GM18858 (cell line): ENCODE data around the gene IL17REL.

Experiments
- ATAC-seq: cut with Tn5 transposase; IDR thresholded peaks from one replicate; pipeline ENCODE4 v1.9.1; 2021; ENCODE audit not compliant: unreplicated experiment

The IL17REL gene

GRCh38 chr22:49969751-49970527 lies 42.6 kb downstream of the IL17REL start:
- ATAC-seq = no peak

- ATAC-seq = no peak
Measured at GRCh38 chr22:49968831-49969661, 43.5 kb downstream of the IL17REL start.

- no peak for ATAC-seq
Measured at GRCh38 chr22:49968313-49968830, 44.2 kb downstream of the IL17REL start.

GRCh38 chr22:49967706-49968208 lies 44.8 kb downstream of the IL17REL start:
- no peak for ATAC-seq

GRCh38 chr22:49966774-49967705 lies 45.5 kb downstream of the IL17REL start:
- no peak for ATAC-seq

- no peak for ATAC-seq
Measured at GRCh38 chr22:49966041-49966773, 46.4 kb downstream of the IL17REL start.

- no peak for ATAC-seq
Measured at GRCh38 chr22:49965091-49966040, 47.2 kb downstream of the IL17REL start.

- no peak for ATAC-seq
Measured at GRCh38 chr22:49964136-49965090, 48.2 kb downstream of the IL17REL start.

- no peak for ATAC-seq
Measured at GRCh38 chr22:49963647-49964026, 48.9 kb downstream of the IL17REL start.

- ATAC-seq = no peak
Measured at GRCh38 chr22:49962751-49963646, 49.6 kb downstream of the IL17REL start.

- no peak for ATAC-seq
Measured at GRCh38 chr22:49962012-49962750, 50.4 kb downstream of the IL17REL start.

GRCh38 chr22:49961601-49962011 lies 51.0 kb downstream of the IL17REL start:
- ATAC-seq = no peak

GRCh38 chr22:49961005-49961600 lies 51.5 kb downstream of the IL17REL start:
- ATAC-seq = no peak

- ATAC-seq = peak; percentile 39
Measured at GRCh38 chr22:49960159-49961004, 52.2 kb downstream of the IL17REL start, which contains the start of gene PIM3. Gene PIM3, plus strand, starts transcription at chr22:49960772. Its CDS starts 176 bp downstream, at chr22:49960948.

- ATAC-seq = peak; percentile 10
Measured at GRCh38 chr22:49959782-49960158, 52.8 kb downstream of the IL17REL start.
